Activated T-cell treated with anti-CD3 and anti-CD28 coated beads for 4 hours (primary cell): ENCODE measurements around the gene TSACC.
"Not testable (repeated sequence)": the region's sequence is repeated elsewhere in the genome, so short reads cannot be mapped to it uniquely, and the experiment has no call there.

ENCODE experiments used
- DNase-seq: peaks from one replicate; pipeline ENCODE4 v3.0.0-alpha.2; 2020

TSACC gene

DNA sequence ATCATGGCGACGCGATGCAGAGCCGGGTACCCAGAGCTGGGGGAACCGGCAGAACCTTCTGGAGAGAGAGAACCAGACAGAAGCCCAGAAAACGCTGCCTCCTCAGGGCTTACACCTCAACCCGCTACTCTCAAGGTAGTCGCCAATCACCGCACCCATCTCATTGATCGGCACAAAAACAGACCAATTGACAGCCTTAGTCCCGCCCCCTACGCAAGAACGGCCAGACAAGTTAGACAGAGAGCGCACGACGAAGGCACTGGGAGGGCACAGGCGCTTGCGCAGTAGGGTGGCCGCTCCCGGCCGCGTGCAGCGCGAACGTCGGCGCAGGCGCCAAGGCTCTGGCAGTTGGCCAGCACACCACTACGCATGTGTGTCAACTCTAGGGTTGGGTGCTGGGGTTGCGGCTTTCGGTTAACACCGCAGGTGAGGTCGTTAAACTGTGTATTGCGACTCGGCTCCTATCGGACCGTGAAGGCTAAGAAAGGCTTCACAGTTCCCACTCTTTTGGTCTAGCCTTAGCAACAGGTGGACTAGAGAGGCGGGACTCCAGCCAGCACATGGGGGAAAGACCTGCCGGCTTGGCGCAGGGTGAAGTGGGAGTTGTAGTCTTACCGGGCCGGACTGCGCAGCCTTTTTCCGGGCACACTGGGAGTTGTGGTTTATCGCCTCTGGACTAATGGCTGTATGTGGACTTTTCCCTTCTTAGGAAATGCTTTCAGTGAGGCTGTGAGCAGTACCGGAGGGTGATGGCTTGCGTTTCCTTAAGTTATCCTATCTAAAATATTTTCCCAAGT is at the start of gene TSACC, which contains the start of gene CCT3:
Gene TSACC, plus strand, starts transcription at position 347 of the 797 bp plus-strand sequence. CDS start 1,232 bp downstream, outside the sequence.
Gene CCT3, minus strand, starts transcription at position 113 of the 797 bp plus-strand sequence. Its CDS starts 108 bp downstream, at position 5.
- DNase-seq: peak; percentile 99

DNA sequence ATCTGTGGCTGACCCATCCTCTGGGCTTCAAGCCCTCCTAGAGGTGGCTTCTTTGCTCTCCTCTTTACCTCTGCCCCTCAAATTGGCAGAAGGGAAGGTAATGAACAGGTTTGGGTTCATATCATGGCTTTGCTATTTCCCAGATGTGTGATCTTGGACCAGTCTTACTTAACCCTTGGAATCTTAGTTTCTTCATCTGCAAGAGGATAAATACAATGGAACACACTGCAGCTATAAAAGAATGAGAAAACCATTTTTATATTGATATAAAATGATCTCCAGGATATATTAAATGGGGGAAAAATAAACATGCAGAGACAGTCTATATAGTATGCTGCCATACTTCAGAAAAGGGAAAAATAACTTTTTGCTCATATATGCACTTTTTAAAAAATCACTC is 48.5 kb upstream of the TSACC start:
- DNase-seq: no peak

DNA sequence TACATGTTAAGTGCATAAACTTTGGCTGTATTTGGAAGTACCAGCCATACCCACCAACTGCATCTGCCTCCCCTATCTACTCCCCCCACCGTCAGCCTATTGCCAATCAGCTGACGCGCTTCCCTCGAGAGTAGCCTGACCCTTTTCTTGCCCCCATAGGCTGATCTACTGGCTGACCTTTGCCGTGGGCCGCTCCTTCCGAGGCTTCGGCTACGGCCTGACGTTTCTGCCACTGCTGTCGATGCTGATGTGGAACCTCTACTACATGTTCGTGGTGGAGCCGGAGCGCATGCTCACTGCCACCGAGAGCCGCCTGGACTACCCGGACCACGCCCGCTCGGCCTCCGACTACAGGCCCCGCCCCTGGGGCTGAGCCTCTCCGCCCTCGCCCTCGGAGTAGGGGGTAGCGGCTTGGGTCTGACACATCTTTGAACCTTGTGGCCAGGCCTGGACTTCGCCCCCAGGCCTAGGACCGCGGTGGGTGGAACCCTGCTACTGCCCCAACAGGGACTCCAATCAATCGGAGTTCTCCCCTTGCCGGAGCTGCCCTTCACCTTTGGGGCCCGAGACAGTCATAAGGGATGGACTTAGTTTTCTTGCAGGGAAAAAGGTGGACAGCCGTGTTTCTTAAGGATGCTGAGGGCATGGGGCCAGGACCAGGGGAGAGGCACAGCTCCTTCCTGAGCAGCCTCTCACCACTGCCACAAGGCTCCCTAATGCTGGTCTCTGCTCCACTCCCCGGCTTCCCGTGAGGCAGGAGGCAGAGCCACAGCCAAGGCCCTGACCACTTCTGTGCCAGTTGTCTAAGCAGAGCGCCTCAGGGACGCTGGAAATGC is 46.9 kb upstream of the TSACC start:
- no peak for DNase-seq

- DNase-seq: no peak
Observed at GRCh38 chr1:156293098-156293434, 45.3 kb upstream of the TSACC start.

GRCh38 chr1:156293895-156294294 is 44.4 kb upstream of the TSACC start:
- no peak for DNase-seq

GRCh38 chr1:156295391-156295947 is 42.9 kb upstream of the TSACC start, which contains the start of gene GLMP:
TSS of gene GLMP (minus strand) at chr1:156295679. CDS start at chr1:156295645, 34 bp downstream.
- DNase-seq: peak; percentile 27

GRCh38 chr1:156298852-156299357 is 39.4 kb upstream of the TSACC start, which contains the start of gene VHLL:
TSS of gene VHLL (minus strand) at chr1:156299307. CDS start at chr1:156299189, 118 bp downstream.
- DNase-seq: no peak

- DNase-seq: no peak
Observed at GRCh38 chr1:156303241-156303640, 35.1 kb upstream of the TSACC start.

GRCh38 chr1:156305215-156305614 is 33.1 kb upstream of the TSACC start:
- DNase-seq: no peak

DNA sequence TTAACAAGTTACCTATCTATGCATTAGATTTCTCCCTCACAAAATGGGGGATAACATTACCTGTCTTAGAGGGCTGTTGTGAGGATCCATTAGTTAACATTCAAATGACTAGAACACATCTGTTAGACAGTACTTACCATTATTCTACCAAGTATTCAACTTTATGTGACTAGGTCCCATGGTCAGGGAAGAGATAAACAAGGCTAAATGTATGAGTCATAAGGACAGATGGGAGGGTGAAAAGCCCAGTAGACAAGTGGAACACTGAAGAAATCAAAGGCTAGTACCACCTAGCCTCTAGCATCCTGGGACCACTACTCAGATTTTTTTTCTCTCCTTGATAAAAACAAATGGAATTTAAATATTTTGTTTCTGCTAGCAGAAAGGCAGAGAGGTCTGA is 30.2 kb upstream of the TSACC start:
- DNase-seq: no peak

- DNase-seq: no peak
Observed at GRCh38 chr1:156310962-156311361, 27.4 kb upstream of the TSACC start.

- no peak for DNase-seq
Observed at GRCh38 chr1:156316909-156317308, 21.4 kb upstream of the TSACC start.

DNA sequence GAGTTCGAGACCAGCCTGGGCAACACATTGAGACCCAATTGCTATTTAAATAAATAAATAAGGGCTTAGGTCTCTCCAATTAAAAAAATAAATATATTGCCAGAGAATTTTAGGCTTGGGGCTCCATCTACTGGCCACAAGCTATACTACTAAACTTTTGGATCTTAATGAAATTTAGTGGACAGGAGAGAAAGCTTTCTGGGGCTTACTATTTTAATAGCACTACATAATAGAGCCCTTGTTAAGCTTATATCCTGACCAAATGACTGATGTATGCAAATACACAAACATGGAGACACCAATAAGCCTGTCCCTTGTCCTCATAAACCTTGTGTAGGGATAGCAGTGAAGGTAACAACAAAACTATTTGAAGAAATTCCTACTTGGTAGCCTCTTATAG is 18.7 kb upstream of the TSACC start:
- DNase-seq: no peak

DNA sequence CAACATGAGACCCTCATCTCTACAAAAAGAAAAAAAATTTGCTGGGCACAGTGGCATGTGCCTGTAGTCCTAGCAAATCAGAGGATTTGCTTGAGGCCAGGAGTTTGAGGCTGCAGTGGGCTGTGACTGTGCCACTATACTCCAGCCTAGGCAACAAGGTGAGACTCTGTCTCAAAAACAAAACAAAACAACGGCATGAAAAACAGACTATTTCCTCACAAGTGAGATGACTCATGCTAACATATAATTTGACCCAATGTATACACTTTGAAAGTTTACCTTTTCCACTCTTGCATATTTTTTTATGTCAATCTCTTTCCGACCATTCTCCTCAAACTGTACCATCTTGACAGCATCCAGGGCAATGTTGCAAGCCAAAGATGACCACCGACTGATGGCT is 17.8 kb upstream of the TSACC start:
- DNase-seq: no peak

- not testable (repeated sequence) for DNase-seq
Observed at GRCh38 chr1:156323179-156323578, 15.1 kb upstream of the TSACC start.

DNA sequence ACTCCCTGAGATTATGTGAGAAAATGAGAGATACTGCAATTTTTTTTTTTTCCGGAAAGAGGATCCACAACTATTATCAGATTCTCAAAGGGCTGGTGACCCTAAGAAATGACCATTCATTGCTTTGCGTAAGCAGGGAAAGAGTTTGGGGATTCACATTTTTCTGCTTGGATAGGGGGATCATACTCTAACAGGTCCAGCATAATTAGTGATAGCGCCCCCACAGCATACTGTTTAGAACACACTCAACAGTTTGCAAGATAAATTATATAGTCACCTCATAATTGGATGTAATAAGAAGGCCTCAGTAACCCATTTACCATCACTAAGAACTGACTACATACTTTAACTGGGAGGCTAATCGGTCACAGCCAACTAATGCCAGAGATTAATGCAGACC is 2.1 kb upstream of the TSACC start:
- no peak for DNase-seq

- no peak for DNase-seq
Observed at GRCh38 chr1:156337052-156337887, 1.1 kb upstream of the TSACC start.

GRCh38 chr1:156337888-156338179 is 492 bp upstream of the TSACC start:
- peak; percentile 23 for DNase-seq

DNA sequence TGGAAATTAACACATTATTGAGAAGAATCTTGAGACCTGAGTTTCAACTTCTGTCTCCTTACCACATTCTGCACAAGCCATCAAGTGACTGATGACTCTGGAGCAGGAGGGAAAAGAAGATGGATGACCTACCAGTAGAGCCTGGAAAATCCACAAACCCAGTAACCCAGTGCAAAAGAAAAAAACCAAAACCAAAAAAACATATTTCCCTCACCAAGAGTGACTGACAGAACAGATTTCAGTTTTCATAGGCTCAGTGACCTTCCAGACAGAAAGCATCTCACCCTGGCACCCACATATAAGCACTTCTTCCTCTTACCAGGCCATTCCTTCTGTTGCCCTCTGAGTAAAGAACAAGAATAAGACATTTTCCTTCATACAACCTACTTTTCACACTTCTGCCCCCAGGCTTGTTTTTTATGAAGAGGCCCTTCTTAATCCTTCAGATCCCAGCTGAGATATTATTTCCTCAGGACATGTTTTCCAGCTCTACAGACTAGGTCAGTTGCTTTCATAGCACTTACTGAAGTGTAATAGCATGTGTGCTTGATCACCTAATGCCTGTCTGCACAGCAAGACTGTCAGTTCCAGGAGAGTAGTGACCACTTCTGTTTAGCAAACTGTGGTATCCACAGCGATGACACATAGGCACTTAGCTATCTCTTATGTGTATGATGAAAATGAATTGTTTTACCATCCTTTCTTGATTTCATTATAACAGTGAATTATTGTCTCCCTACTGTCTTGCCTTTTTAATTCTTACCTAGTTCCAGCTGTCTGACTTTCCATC is 4.0 kb downstream of the TSACC start:
- no peak for DNase-seq

GRCh38 chr1:156344409-156344808 is 6.1 kb downstream of the TSACC start:
- no peak for DNase-seq

- not testable (repeated sequence) for DNase-seq
Observed at GRCh38 chr1:156346035-156346434, 7.7 kb downstream of the TSACC start.

DNA sequence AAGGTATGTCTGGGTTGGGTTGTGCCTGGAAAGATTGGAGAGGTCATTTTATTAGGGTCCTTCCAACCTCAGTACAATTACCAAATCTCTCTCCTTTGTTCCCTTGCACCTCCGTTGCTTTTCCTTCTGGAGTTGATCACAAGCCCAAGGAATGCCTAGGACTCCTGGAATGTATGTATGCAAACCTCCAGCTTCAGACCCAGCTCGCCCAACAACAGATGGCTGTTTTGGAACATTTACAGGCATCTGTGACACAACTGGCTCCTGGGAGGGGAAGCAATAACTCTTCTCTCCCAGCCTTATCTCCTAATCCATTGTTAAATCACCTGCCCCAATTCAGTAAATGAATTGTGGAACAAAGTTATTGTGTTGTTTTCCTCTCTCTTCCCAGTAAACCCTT is 8.3 kb downstream of the TSACC start:
- DNase-seq: no peak
